SK-N-SH (cell line): ENCODE results near the gene SP9. TPM values are rescaled to one million over a fixed set of nuclear protein-coding genes. Genes with fewer than 3 reads are reported as not detected.
"Not testable (repeated sequence)": the region's sequence is repeated elsewhere in the genome, so short reads cannot be mapped to it uniquely, and the experiment has no call there.

Source experiments
- CTCF ChIA-PET: fragments of 300-600, 350-600 bp; formaldehyde crosslinking; extraction: SDS; loops from one replicate; lab custom pipeline; 2021; lab: Yijun Ruan, JAX
- POLR2A ChIA-PET: fragments of 350-600 bp; sonication (Branson Sonifier 250); formaldehyde crosslinking; extraction: SDS; loops from one replicate; lab custom pipeline; 2020; ENCODE audit warnings: antibody characterized with exemption, inconsistent platforms; lab: Yijun Ruan, JAX
- DNase-seq: peaks from one replicate; pipeline ENCODE4 v3.0.0; 2012
- H2AFZ ChIP-seq: fragments of 200-600 bp; sonication (generic); 2 replicates; pipeline ENCODE4 v1.8.1; 2016; ENCODE audit warnings: antibody characterized with exemption, mild to moderate bottlenecking, low read depth
- H3F3A ChIP-seq: fragments of 200-600 bp; sonication (generic); replicated peaks from 2 replicates; pipeline ENCODE3; 2016; ENCODE audit warnings: antibody characterized with exemption, mild to moderate bottlenecking; ENCODE audit not compliant: insufficient read depth
- H3K27ac ChIP-seq, 2 experiments: fragments of 200-500 bp in 1 of 2; fragments of 200-600 bp in 1 of 2; sonication (Bioruptor generic) in 1 of 2; sonication (generic), shearing (Covaris generic) in 1 of 2; 2 replicates each; pipeline versions ENCODE4 v1.5.1 to v1.6.1; 2014 to 2016; ENCODE audit warnings: low read depth in 2 of 2, inconsistent platforms in 1 of 2, low read length in 1 of 2, mild to moderate bottlenecking in 1 of 2, mixed read lengths in 1 of 2
- H3K27me3 ChIP-seq: fragments of 200-600 bp; sonication (generic), shearing (Covaris generic); 2 replicates; pipeline ENCODE4 v1.6.1; 2016; ENCODE audit warnings: mixed run types; ENCODE audit not compliant: insufficient read depth
- H3K36me3 ChIP-seq, 2 experiments: fragments of 200-500 bp in 1 of 2; fragments of 200-600 bp in 1 of 2; sonication (Bioruptor generic) in 1 of 2; sonication (generic) in 1 of 2; replicated peaks in 1 of 2; 2 replicates each; pipeline versions ENCODE3 to v1.5.1; 2014 to 2016; ENCODE audit warnings: low read length in 1 of 2, mild to moderate bottlenecking in 1 of 2; ENCODE audit not compliant: insufficient read depth in 2 of 2, control insufficient read depth in 1 of 2
- H3K4me1 ChIP-seq, 2 experiments: fragments of 200-500 bp in 1 of 2; fragments of 200-600 bp in 1 of 2; sonication (Bioruptor generic) in 1 of 2; sonication (generic), shearing (Covaris generic) in 1 of 2; 2 replicates each; pipeline versions ENCODE4 v1.5.1 to v1.6.1; 2014 to 2016; ENCODE audit warnings: low read depth in 1 of 2, low read length in 1 of 2, mixed run types in 1 of 2; ENCODE audit not compliant: insufficient read depth in 2 of 2, control insufficient read depth in 1 of 2
- H3K4me2 ChIP-seq: fragments of 200-600 bp; sonication (generic), shearing (Covaris generic); 2 replicates; pipeline ENCODE4 v1.6.1; 2017; ENCODE audit warnings: mixed run types
- H3K4me3 ChIP-seq, 2 experiments: fragments of 200-500 bp in 1 of 2; fragments of 200-600 bp in 1 of 2; sonication (Bioruptor generic) in 1 of 2; sonication (generic), shearing (Covaris generic) in 1 of 2; 2 replicates each; pipeline versions ENCODE4 v1.5.1 to v1.8.1; 2014 to 2016; ENCODE audit warnings: low read depth in 2 of 2, inconsistent platforms in 1 of 2, low read length in 1 of 2, mild to moderate bottlenecking in 1 of 2, mixed read lengths in 1 of 2, moderate library complexity in 1 of 2
- H3K79me2 ChIP-seq: fragments of 200-600 bp; sonication (generic); 2 replicates; pipeline ENCODE4 v1.8.1; 2017; ENCODE audit warnings: mild to moderate bottlenecking; ENCODE audit not compliant: insufficient read depth
- H3K9ac ChIP-seq: fragments of 200-600 bp; sonication (generic); 2 replicates; pipeline ENCODE4 v1.6.1; 2017; ENCODE audit warnings: mixed run types
- H3K9me2 ChIP-seq: fragments of 200-600 bp; sonication (generic); 2 replicates; pipeline ENCODE4 v1.6.1; 2017; ENCODE audit warnings: mixed run types
- H3K9me3 ChIP-seq: fragments of 200-600 bp; sonication (generic); 2 replicates; pipeline ENCODE4 v1.6.1; 2017; ENCODE audit warnings: mixed run types, mild to moderate bottlenecking, moderate library complexity
- H4K20me1 ChIP-seq: fragments of 200-600 bp; sonication (generic); 2 replicates; pipeline ENCODE4 v1.6.1; 2017; ENCODE audit warnings: mild to moderate bottlenecking, mixed run types; ENCODE audit not compliant: insufficient read depth
- CHD2 ChIP-seq: fragments of 150-350 bp; IDR thresholded peaks from 2 replicates; pipeline ENCODE4 v1.6.1; 2018; ENCODE audit warnings: low read length; ENCODE audit not compliant: partially characterized antibody
- ELF1 ChIP-seq: IDR thresholded peaks from 2 replicates; pipeline ENCODE4 v1.4.0; 2012
- EZH2phosphoT487 ChIP-seq: fragments of 200-600 bp; sonication (generic); IDR thresholded peaks from 2 replicates; pipeline ENCODE4 v1.6.1; 2017; ENCODE audit warnings: low read depth, mixed run types, mild to moderate bottlenecking, antibody characterized with exemption, moderate library complexity, borderline replicate concordance
- FOXJ3 ChIP-seq: sonication (generic); formaldehyde crosslinking; IDR thresholded peaks from 2 replicates; pipeline ENCODE4 v1.5.1; 2020; ENCODE audit warnings: mild to moderate bottlenecking, missing genetic modification reagents
- FOXM1 ChIP-seq: IDR thresholded peaks from 2 replicates; pipeline ENCODE4 v1.4.0; 2012; ENCODE audit warnings: low read depth, mild to moderate bottlenecking
- GABPA ChIP-seq: IDR thresholded peaks from 2 replicates; pipeline ENCODE4 v1.4.0; 2012; ENCODE audit warnings: low read depth, mild to moderate bottlenecking
- MEF2A ChIP-seq: IDR thresholded peaks from 2 replicates; pipeline ENCODE4 v1.4.0; 2012; ENCODE audit warnings: low read depth, borderline replicate concordance
- MXI1 ChIP-seq: IDR thresholded peaks from 2 replicates; pipeline ENCODE4 v1.6.1; 2012; ENCODE audit warnings: mild to moderate bottlenecking, low read depth, low read length, improper control_type of control experiment
- NRF1 ChIP-seq: IDR thresholded peaks from 2 replicates; pipeline ENCODE4 v1.6.1; 2012; ENCODE audit warnings: low read depth, mild to moderate bottlenecking, low read length
- POLR2AphosphoS5 ChIP-seq: IDR thresholded peaks from 2 replicates; pipeline ENCODE4 v1.6.1; 2012; ENCODE audit warnings: low read depth, low read length
- RAD21 ChIP-seq: IDR thresholded peaks from 2 replicates; pipeline ENCODE4 v1.6.1; 2012; ENCODE audit warnings: mild to moderate bottlenecking, low read length
- RFX5 ChIP-seq: IDR thresholded peaks from 2 replicates; pipeline ENCODE4 v1.6.1; 2012; ENCODE audit warnings: mild to moderate bottlenecking, improper control_type of control experiment, low read length
- RXRA ChIP-seq: IDR thresholded peaks from 2 replicates; pipeline ENCODE4 v1.4.0; 2012; ENCODE audit warnings: low read depth, mild to moderate bottlenecking, borderline replicate concordance
- SMC3 ChIP-seq: IDR thresholded peaks from 2 replicates; pipeline ENCODE4 v1.6.1; 2012; ENCODE audit warnings: low read depth, low read length, improper control_type of control experiment
- TCF12 ChIP-seq: IDR thresholded peaks from 2 replicates; pipeline ENCODE4 v1.4.0; 2012
- YY1 ChIP-seq: IDR thresholded peaks from 2 replicates; pipeline ENCODE4 v1.4.0; 2012; ENCODE audit warnings: low read depth, mild to moderate bottlenecking
- WGBS: methylation state at CpG from one replicate; pipeline ENCODE4 v1.1.6; 2017; ENCODE audit warnings: low lambda C conversion rate; 5-methylcytosine and 5-hydroxymethylcytosine counted together
- polyA plus RNA-seq, 3 experiments: library from polyadenylated mRNA; depleted of rRNA; stranded (reverse); fragments of >200 nt; gene quantifications; 2 replicates each; pipeline ENCODE4 v1.2.3, GENCODE V29; 2012
- TF ChIP-seq, protein P1 (sequence below): fragments of 150-350 bp; IDR thresholded peaks from 2 replicates; pipeline ENCODE4 v1.6.1; 2016; ENCODE audit warnings: mild to moderate bottlenecking, low read depth, low read length
- TF ChIP-seq, protein P2 (sequence below): IDR thresholded peaks from 2 replicates; pipeline ENCODE4 v1.6.1; 2012; ENCODE audit warnings: mild to moderate bottlenecking, low read depth, low read length, moderate library complexity
- TF ChIP-seq, protein P3 (sequence below): fragments of 150-350 bp; IDR thresholded peaks from 2 replicates; pipeline ENCODE4 v1.6.1; 2017; ENCODE audit warnings: antibody characterized with exemption, low read length, low read depth, borderline replicate concordance

SP9 gene
- polyA plus RNA-seq, 1 of the 3 experiments (the other 2 are of a cell fraction) = not detected

DNA sequence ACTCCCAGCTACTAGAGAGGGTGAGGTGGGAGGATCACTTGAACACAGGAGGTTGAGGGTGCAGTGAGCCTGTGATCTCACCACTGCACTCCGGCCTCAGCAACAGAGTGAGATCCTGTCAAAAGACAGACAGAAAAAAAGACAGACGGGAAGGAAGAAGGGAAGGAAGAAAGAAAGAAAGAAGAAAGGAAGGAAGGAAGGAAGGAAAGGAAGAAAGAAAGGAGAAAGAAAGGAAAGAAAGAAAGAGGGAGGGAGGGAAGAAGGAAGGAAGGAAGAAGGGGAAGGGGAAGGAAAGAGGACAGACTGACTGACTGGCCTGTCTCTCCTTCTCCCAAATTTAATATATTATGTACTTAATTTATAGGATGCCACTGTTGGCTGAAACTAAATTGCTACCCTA lies 21.6 kb downstream of the SP9 start:
- H3K4me2 ChIP-seq = no peak overlapping the region
- peaks cover 9 to 31% of the 10 kb centered on the region in 2 experiments for H3K36me3 ChIP-seq
- H3K27ac ChIP-seq = no peak overlapping the region
- H3K27me3 ChIP-seq = no peaks in the 10 kb centered on the region
- DNase-seq = no peak
- H3F3A ChIP-seq = no peaks in the 10 kb centered on the region
- ChIA-PET CTCF (interaction anchor here (1.2 kb wide), 1 partner anchor 12 kb away, joined by 3 read pairs; no protein-coding TSS in a partner anchor), POLR2A (no interaction called here)
- no peak for TF ChIP-seq TCF12
- TF ChIP-seq, protein P1, sequence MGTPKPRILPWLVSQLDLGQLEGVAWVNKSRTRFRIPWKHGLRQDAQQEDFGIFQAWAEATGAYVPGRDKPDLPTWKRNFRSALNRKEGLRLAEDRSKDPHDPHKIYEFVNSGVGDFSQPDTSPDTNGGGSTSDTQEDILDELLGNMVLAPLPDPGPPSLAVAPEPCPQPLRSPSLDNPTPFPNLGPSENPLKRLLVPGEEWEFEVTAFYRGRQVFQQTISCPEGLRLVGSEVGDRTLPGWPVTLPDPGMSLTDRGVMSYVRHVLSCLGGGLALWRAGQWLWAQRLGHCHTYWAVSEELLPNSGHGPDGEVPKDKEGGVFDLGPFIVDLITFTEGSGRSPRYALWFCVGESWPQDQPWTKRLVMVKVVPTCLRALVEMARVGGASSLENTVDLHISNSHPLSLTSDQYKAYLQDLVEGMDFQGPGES = no peak
- TF ChIP-seq RXRA = no peak
- TF ChIP-seq RFX5 = no peak
- no peak for TF ChIP-seq CHD2
- no peak for TF ChIP-seq MXI1
- TF ChIP-seq MEF2A = no peak
- TF ChIP-seq, protein P2, sequence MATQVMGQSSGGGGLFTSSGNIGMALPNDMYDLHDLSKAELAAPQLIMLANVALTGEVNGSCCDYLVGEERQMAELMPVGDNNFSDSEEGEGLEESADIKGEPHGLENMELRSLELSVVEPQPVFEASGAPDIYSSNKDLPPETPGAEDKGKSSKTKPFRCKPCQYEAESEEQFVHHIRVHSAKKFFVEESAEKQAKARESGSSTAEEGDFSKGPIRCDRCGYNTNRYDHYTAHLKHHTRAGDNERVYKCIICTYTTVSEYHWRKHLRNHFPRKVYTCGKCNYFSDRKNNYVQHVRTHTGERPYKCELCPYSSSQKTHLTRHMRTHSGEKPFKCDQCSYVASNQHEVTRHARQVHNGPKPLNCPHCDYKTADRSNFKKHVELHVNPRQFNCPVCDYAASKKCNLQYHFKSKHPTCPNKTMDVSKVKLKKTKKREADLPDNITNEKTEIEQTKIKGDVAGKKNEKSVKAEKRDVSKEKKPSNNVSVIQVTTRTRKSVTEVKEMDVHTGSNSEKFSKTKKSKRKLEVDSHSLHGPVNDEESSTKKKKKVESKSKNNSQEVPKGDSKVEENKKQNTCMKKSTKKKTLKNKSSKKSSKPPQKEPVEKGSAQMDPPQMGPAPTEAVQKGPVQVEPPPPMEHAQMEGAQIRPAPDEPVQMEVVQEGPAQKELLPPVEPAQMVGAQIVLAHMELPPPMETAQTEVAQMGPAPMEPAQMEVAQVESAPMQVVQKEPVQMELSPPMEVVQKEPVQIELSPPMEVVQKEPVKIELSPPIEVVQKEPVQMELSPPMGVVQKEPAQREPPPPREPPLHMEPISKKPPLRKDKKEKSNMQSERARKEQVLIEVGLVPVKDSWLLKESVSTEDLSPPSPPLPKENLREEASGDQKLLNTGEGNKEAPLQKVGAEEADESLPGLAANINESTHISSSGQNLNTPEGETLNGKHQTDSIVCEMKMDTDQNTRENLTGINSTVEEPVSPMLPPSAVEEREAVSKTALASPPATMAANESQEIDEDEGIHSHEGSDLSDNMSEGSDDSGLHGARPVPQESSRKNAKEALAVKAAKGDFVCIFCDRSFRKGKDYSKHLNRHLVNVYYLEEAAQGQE = no peak
- TF ChIP-seq EZH2phosphoT487 = no peak
- TF ChIP-seq, protein P3, sequence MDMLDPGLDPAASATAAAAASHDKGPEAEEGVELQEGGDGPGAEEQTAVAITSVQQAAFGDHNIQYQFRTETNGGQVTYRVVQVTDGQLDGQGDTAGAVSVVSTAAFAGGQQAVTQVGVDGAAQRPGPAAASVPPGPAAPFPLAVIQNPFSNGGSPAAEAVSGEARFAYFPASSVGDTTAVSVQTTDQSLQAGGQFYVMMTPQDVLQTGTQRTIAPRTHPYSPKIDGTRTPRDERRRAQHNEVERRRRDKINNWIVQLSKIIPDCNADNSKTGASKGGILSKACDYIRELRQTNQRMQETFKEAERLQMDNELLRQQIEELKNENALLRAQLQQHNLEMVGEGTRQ = no peak
- TF ChIP-seq POLR2AphosphoS5 = no peak
- TF ChIP-seq RAD21 = no peak
- TF ChIP-seq ELF1 = no peak
- no peak for TF ChIP-seq FOXM1
- no peak for TF ChIP-seq GABPA
- no peak for TF ChIP-seq NRF1
- no peak for TF ChIP-seq FOXJ3 (CRISPR knock-in tag)
- no peak for TF ChIP-seq YY1
- TF ChIP-seq SMC3 = no peak
- no peak overlapping the region for H3K9ac ChIP-seq
- H3K4me1 ChIP-seq = no peaks in the 10 kb centered on the region
- no peaks in the 10 kb centered on the region for H3K79me2 ChIP-seq
- 91% methylated on average over 2 of the region's 2 CpGs for WGBS
- H3K9me3 ChIP-seq = no peaks in the 10 kb centered on the region
- no peak overlapping the region for H3K4me3 ChIP-seq
- no peaks in the 10 kb centered on the region for H4K20me1 ChIP-seq
- H3K9me2 ChIP-seq = no peaks in the 10 kb centered on the region
- H2AFZ ChIP-seq = no peak overlapping the region

DNA sequence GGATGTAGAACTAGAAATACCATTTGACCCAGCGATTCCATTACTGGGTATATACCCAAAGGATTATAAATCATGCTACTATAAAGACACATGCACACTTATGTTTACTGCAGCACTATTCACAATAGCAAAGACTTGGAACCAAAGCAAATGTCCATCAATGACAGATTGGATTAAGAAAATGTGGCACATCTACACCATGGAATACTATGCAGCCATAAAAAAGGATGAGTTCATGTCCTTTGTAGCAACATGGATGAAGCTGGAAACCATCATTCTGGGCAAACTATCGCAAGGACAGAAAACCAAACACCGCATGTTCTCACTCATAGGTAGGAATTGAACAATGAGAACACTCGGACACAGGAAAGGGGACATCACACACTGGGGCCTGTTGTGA lies 24.9 kb downstream of the SP9 start:
- H3K4me3 ChIP-seq, POLR2A ChIA-PET, H3K4me2 ChIP-seq, H4K20me1 ChIP-seq, H3K27me3 ChIP-seq, H3K9ac ChIP-seq, DNase-seq, H3F3A ChIP-seq, H3K79me2 ChIP-seq, H3K4me1 ChIP-seq, CTCF ChIA-PET, H3K9me2 ChIP-seq, H3K27ac ChIP-seq, H3K9me3 ChIP-seq, H2AFZ ChIP-seq: not testable (repeated sequence)
- peaks cover 10 to 35% of the 10 kb centered on the region in 2 experiments for H3K36me3 ChIP-seq
- WGBS = 98% methylated on average over 4 of the region's 4 CpGs
